HEK293 (cell line): ENCODE measurements around the gene CYB5D1.

Experiments
- BCL11A ChIP-seq: fragments of 450-650 bp; formaldehyde crosslinking; IDR thresholded peaks from 2 replicates; pipeline ENCODE4 v1.5.1; 2016; ENCODE audit warnings: low read depth, missing biosample characterization, missing genetic modification characterization
- KLF10 ChIP-seq: fragments of 450-650 bp; IDR thresholded peaks from 2 replicates; pipeline ENCODE4 v1.5.1; 2018; ENCODE audit warnings: missing biosample characterization, mild to moderate bottlenecking, missing genetic modification characterization
- KLF16 ChIP-seq: fragments of 450-650 bp; formaldehyde crosslinking; IDR thresholded peaks from 2 replicates; pipeline ENCODE4 v1.5.1; 2017; ENCODE audit warnings: missing biosample characterization, missing genetic modification characterization
- KLF17 ChIP-seq: fragments of 450-650 bp; formaldehyde crosslinking; IDR thresholded peaks from 2 replicates; pipeline ENCODE4 v1.5.1; 2016; ENCODE audit warnings: missing biosample characterization, missing genetic modification characterization
- KLF9 ChIP-seq: fragments of 450-650 bp; formaldehyde crosslinking; IDR thresholded peaks from 2 replicates; pipeline ENCODE4 v1.5.1; 2016; ENCODE audit warnings: missing biosample characterization, missing genetic modification characterization, low read depth
- PRDM10 ChIP-seq: fragments of 450-650 bp; formaldehyde crosslinking; IDR thresholded peaks from 2 replicates; pipeline ENCODE4 v1.5.1; 2016; ENCODE audit warnings: missing biosample characterization, missing genetic modification characterization
- SP2 ChIP-seq: fragments of 450-650 bp; formaldehyde crosslinking; IDR thresholded peaks from 2 replicates; pipeline ENCODE4 v1.5.1; 2016; ENCODE audit warnings: missing biosample characterization, missing genetic modification characterization
- SP3 ChIP-seq: fragments of 450-650 bp; formaldehyde crosslinking; IDR thresholded peaks from 2 replicates; pipeline ENCODE4 v1.5.1; 2016; ENCODE audit warnings: missing biosample characterization, missing genetic modification characterization
- ZBTB1 ChIP-seq: fragments of 450-650 bp; formaldehyde crosslinking; IDR thresholded peaks from 2 replicates; pipeline ENCODE4 v1.5.1; 2016; ENCODE audit warnings: missing biosample characterization, missing genetic modification characterization
- ZBTB17 ChIP-seq: fragments of 450-650 bp; formaldehyde crosslinking; IDR thresholded peaks from 2 replicates; pipeline ENCODE4 v1.5.1; 2016; ENCODE audit warnings: missing biosample characterization, missing genetic modification characterization
- ZBTB26 ChIP-seq: fragments of 450-650 bp; formaldehyde crosslinking; optimal IDR thresholded peaks from 2 replicates; pipeline ENCODE3; 2016; ENCODE audit warnings: missing biosample characterization, mild to moderate bottlenecking, missing genetic modification characterization
- ZBTB49 ChIP-seq: fragments of 450-650 bp; formaldehyde crosslinking; IDR thresholded peaks from 2 replicates; pipeline ENCODE4 v1.5.1; 2016; ENCODE audit warnings: missing biosample characterization, missing genetic modification characterization, low read depth
- ZBTB7A ChIP-seq: fragments of 450-650 bp; formaldehyde crosslinking; IDR thresholded peaks from 2 replicates; pipeline ENCODE4 v1.5.1; 2016; ENCODE audit warnings: low read depth, missing biosample characterization, missing genetic modification characterization
- ZEB2 ChIP-seq: fragments of 450-650 bp; formaldehyde crosslinking; IDR thresholded peaks from 2 replicates; pipeline ENCODE4 v1.5.1; 2016; ENCODE audit warnings: missing biosample characterization, missing genetic modification characterization
- ZNF10 ChIP-seq: fragments of 450-650 bp; formaldehyde crosslinking; IDR thresholded peaks from 2 replicates; pipeline ENCODE4 v1.5.1; 2017; ENCODE audit warnings: missing biosample characterization, missing genetic modification characterization
- ZNF146 ChIP-seq: fragments of 450-650 bp; formaldehyde crosslinking; IDR thresholded peaks from 2 replicates; pipeline ENCODE4 v1.5.1; 2016; ENCODE audit warnings: missing biosample characterization, missing genetic modification characterization
- ZNF302 ChIP-seq: fragments of 450-650 bp; formaldehyde crosslinking; IDR thresholded peaks from 2 replicates; pipeline ENCODE4 v1.5.1; 2016; ENCODE audit warnings: missing biosample characterization, missing genetic modification characterization, low read depth
- ZNF324 ChIP-seq: fragments of 450-650 bp; formaldehyde crosslinking; IDR thresholded peaks from 2 replicates; pipeline ENCODE4 v1.5.1; 2016; ENCODE audit warnings: missing biosample characterization, missing genetic modification characterization
- ZNF426 ChIP-seq: fragments of 450-650 bp; formaldehyde crosslinking; IDR thresholded peaks from 2 replicates; pipeline ENCODE4 v1.5.1; 2017; ENCODE audit warnings: missing biosample characterization, missing genetic modification characterization, mild to moderate bottlenecking, inconsistent platforms, moderate library complexity
- ZNF513 ChIP-seq: fragments of 450-650 bp; IDR thresholded peaks from 2 replicates; pipeline ENCODE4 v1.5.1; 2018; ENCODE audit warnings: missing biosample characterization, missing genetic modification characterization
- ZNF596 ChIP-seq: fragments of 450-650 bp; IDR thresholded peaks from 2 replicates; pipeline ENCODE4 v1.5.0; 2018; ENCODE audit warnings: missing biosample characterization, mild to moderate bottlenecking, missing genetic modification characterization, moderate library complexity
- ZNF623 ChIP-seq: fragments of 450-650 bp; formaldehyde crosslinking; IDR thresholded peaks from 2 replicates; pipeline ENCODE4 v1.5.1; 2016; ENCODE audit warnings: missing biosample characterization, missing genetic modification characterization
- ZNF704 ChIP-seq: fragments of 450-650 bp; formaldehyde crosslinking; IDR thresholded peaks from 2 replicates; pipeline ENCODE4 v1.5.1; 2016; ENCODE audit warnings: missing biosample characterization, missing genetic modification characterization
- ZNF830 ChIP-seq: fragments of 450-650 bp; IDR thresholded peaks from 2 replicates; pipeline ENCODE4 v1.5.0; 2018; ENCODE audit warnings: missing biosample characterization, missing genetic modification characterization, low read depth, mild to moderate bottlenecking, moderate library complexity
- ZSCAN16 ChIP-seq: fragments of 450-650 bp; formaldehyde crosslinking; IDR thresholded peaks from 2 replicates; pipeline ENCODE4 v1.5.1; 2016; ENCODE audit warnings: missing biosample characterization, missing genetic modification characterization
- ZSCAN5A ChIP-seq: fragments of 450-650 bp; formaldehyde crosslinking; IDR thresholded peaks from 2 replicates; pipeline ENCODE4 v1.5.1; 2016; ENCODE audit warnings: missing biosample characterization, missing genetic modification characterization

The CYB5D1 gene

GRCh38 chr17:7885367-7886226 lies 27.8 kb downstream of the CYB5D1 start (continued):
- TF ChIP-seq PRDM10 (tag by site-specific recombination): peak; percentile 92
- no peak for TF ChIP-seq ZNF830 (tag by site-specific recombination)
- TF ChIP-seq SP3: peak; percentile 69
- TF ChIP-seq ZBTB17 (tag by site-specific recombination): peak; percentile 91
- peak; percentile 68; the same call in 1 of the 2 replicates for TF ChIP-seq KLF10 (tag by site-specific recombination)
- TF ChIP-seq KLF16 (tag by site-specific recombination): peak; percentile 70
- TF ChIP-seq KLF17 (tag by site-specific recombination): 0 out of 2 replicates have a peak, but pooled peaks have one; percentile 61
- TF ChIP-seq ZNF10 (tag by site-specific recombination): no peak
- TF ChIP-seq ZBTB7A (tag by site-specific recombination): 0 out of 2 replicates have a peak, but pooled peaks have one; percentile 29
- peak; percentile 62; the same call in 1 of the 2 replicates for TF ChIP-seq ZNF513 (tag by site-specific recombination)
- TF ChIP-seq SP2: peak; percentile 82
- peak; percentile 65 for TF ChIP-seq ZBTB26 (tag by site-specific recombination)
- TF ChIP-seq ZNF704: no peak
- TF ChIP-seq ZNF324 (tag by site-specific recombination): peak; percentile 80; the same call in 1 of the 2 replicates
- no peak for TF ChIP-seq ZNF426 (tag by site-specific recombination)
- peak; percentile 97 for TF ChIP-seq BCL11A (tag by site-specific recombination)
- 0 out of 2 replicates have a peak, but pooled peaks have one; percentile 9 for TF ChIP-seq ZNF146 (tag by site-specific recombination)
- TF ChIP-seq ZNF302 (tag by site-specific recombination): no peak
- TF ChIP-seq ZSCAN5A: 0 out of 2 replicates have a peak, but pooled peaks have one; percentile 26
- TF ChIP-seq ZBTB1 (tag by site-specific recombination): 0 out of 2 replicates have a peak, but pooled peaks have one; percentile 5
- no peak for TF ChIP-seq ZSCAN16 (tag by site-specific recombination)
- TF ChIP-seq ZNF623 (tag by site-specific recombination): no peak
- TF ChIP-seq ZEB2 (tag by site-specific recombination): peak; percentile 76; the same call in 1 of the 2 replicates
- TF ChIP-seq ZBTB49 (tag by site-specific recombination): no peak
- TF ChIP-seq KLF9 (tag by site-specific recombination): peak; percentile 91
- 0 out of 2 replicates have a peak, but pooled peaks have one; percentile 21 for TF ChIP-seq ZNF596 (tag by site-specific recombination)
